ES-I3 (cell line): ENCODE data around the gene SYCP2.

Experiments
- H3K36me3 ChIP-seq: 2 replicates; pipeline ENCODE4 v1.6.1; 2013; ENCODE audit warnings: mild to moderate bottlenecking, low read length, control low read depth, moderate library complexity; ENCODE audit not compliant: insufficient read depth
- H3K4me1 ChIP-seq: 2 replicates; pipeline ENCODE4 v1.6.1; 2013; ENCODE audit warnings: mild to moderate bottlenecking, control low read depth, low read length; ENCODE audit not compliant: insufficient read depth
- H3K9ac ChIP-seq: 2 replicates; pipeline ENCODE4 v1.6.1; 2013; ENCODE audit warnings: low read depth, mild to moderate bottlenecking, low read length, moderate library complexity
- H3K9me3 ChIP-seq: 2 replicates; pipeline ENCODE4 v1.6.1; 2013; ENCODE audit warnings: mild to moderate bottlenecking, low read length, moderate library complexity; ENCODE audit not compliant: control insufficient read depth, insufficient read depth

The SYCP2 gene

DNA sequence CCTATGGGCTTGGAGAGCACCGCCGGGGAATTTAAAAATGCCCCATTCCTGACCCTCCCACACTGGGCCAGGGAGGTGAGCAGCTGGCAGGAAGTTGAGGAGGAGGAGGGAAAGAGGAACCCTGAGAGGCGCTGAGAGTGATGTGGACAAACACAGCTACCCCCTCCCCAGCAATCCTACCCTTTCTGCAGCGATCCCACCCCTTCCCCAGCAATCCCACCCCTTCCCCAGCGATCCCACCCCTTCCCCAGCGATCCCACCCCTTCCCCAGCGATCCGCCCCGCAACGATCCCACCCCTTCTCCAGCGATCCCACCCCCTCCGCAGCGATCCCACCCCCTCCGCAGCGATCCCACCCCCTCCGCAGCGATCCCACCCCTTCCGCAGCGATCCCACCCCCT lies 111.6 kb downstream of the SYCP2 start:
- no peaks in the 10 kb centered on the region for H3K36me3 ChIP-seq
- no peaks in the 10 kb centered on the region; the same call in 1 of the 2 replicates for H3K4me1 ChIP-seq
- no peak overlapping the region for H3K9ac ChIP-seq
- H3K9me3 ChIP-seq, result no peaks in the 10 kb centered on the region

DNA sequence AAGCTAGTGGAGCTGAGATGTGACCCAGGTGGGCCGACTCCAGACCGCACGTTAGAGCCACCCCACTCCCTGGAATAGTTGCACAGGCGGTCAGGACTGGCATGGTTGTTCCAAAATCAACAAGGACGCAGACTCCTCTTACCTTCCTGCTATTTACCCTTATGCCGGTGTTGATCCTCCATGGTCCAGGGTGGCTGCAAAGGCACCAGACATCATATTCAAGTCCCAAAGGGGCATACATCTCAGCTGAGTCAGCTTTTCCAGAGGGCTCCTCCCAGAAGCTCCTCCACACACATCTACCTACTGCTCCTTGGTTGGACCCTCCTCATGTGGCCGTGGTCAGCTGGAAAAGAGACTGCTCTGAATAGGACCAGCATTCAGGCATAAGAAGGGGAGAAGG lies 112.2 kb downstream of the SYCP2 start:
- Histone ChIP-seq H3K4me1 (no peaks in the 10 kb centered on the region; the same call in 1 of the 2 replicates), H3K36me3 (no peaks in the 10 kb centered on the region)

DNA sequence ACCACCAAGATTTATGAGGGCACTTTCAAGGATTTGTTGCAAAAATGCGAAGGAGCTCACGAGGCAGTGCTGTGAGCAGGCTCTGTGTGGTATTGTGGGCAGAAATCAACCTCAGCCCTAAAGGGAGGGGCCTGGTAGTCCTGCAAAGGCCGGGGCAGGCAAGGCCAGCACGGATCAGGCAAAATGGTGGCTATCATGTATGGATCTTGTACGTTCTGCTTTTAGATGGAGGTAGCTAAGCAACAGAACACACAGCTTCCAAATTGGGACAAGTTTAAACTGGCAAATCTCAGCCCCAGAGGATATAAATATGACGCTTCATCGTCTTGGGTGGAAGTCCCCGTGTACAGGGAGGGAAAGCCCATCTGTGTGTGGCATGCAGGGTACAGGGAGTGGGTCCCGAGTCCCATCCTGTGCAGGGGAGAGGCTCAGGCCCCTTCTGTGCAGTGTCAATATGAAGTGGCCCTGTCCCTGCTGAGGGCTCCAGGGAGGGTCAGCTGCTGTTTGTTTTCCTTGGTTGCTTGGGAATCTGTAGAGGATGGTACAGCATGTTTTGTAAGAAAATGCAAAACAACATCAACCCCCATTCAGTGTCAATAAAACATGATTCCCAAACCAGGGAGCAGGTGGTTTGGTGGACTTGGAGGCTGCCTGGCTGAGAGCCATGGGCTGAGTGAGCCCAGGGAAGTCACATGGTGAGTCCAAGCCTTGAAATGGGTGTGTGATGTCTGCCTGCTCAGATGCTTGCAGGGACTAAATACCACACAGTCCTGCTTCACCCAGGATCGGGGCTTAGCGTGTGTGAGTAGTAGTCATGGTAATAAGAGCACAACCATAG lies 113.0 kb downstream of the SYCP2 start:
- Histone ChIP-seq H3K36me3 (no peaks in the 10 kb centered on the region), H3K9me3 (no peaks in the 10 kb centered on the region), H3K4me1 (no peaks in the 10 kb centered on the region; the same call in 1 of the 2 replicates), H3K9ac (no peak overlapping the region)

More for the DNA sequence above, 112.2 kb downstream of the SYCP2 start:
- Histone ChIP-seq H3K9ac (no peak overlapping the region), H3K9me3 (no peaks in the 10 kb centered on the region)

DNA sequence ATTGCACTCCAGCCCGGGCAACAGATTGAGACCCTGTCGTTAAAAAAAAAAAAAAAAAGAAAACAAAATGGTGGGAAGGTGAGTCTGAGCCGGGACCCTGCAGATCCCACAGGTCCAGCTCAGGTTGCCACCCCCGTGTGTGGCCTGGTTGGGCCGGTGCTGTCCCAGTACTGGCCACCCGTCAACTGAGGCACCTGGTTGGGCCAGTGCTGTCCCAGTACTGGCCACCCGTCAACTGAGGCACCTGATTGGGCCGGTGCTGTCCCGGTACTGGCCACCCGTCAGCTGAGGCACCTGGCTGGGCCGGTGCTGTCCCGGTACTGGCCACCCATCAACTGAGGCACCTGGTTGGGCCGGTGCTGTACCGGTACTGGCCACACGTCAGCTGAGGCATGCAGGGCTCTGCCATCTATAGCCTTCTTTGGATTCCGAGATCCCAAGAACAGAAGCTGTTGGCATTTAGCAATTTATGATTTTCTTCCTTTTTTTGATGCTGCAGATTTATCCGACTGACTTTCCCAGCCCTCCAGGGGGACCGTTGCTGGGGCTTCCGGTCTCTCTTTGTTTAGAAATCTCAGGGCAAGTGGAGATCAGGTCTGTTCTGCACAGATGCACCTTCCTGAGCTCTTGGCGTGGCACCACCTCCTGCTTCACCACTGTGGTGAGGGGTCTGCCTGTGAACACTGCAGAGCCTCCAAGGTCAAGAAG lies 113.8 kb downstream of the SYCP2 start:
- no peak overlapping the region for H3K9ac ChIP-seq
- H3K4me1 ChIP-seq, result no peaks in the 10 kb centered on the region; the same call in 1 of the 2 replicates
- no peaks in the 10 kb centered on the region for H3K36me3 ChIP-seq
- no peaks in the 10 kb centered on the region for H3K9me3 ChIP-seq

DNA sequence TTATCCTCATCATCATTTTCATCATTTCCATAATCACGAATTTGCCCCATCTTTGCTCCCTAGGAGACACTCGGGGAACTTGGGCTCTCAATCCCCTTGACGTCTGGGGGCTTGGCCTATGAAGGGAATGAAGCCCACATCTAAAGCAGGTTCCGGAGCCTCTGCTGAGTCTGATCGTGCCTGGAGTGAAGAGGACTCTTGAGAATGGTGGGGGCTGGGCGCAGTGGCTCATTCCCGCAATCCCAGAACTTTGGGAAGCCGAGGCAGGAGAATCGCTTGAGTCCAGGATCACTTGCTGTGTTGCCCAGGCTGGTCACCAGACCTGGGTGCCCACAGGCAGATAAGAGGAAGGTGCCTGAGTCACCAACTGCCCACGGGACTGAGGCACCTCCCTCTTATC lies 114.5 kb downstream of the SYCP2 start:
- no peaks in the 10 kb centered on the region for H3K9me3 ChIP-seq
- no peaks in the 10 kb centered on the region; the same call in 1 of the 2 replicates for H3K4me1 ChIP-seq
- H3K36me3 ChIP-seq, result no peaks in the 10 kb centered on the region
- H3K9ac ChIP-seq, result no peak overlapping the region

DNA sequence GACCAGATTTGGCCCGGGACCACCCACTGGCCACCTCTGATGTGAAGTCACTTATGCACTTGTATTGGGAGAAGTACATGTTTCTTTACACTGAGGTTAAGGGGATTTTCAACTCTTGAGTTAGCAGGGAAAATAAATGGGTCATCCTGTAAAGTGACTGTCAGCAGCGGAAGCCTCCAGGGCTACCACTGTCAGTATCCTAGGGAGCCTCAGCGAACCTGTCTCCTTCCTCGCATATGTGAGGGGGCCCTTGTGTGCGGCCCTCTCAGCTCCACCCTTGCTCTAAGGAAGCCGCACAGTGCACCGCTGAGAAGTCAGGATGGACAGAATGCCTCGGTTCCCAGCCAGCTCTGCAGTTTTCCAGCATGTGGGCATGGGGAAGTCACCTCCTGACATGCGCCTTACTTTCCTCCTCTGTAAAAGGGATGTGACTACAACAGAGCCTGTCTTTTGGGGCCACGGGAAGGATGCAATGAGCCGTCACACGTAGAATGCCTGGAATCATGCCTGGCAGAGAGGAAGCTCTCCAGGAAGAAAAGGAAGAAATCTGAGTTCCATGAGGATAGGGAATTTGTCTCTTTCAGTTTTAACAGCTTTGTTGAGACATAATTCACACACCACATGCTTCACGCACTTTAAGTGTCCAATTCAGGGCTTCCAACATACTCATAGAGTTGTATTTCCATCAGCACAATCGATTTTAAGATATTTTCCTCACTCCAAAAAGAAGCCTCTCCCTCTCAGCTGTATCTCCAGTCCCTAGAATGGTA lies 115.4 kb downstream of the SYCP2 start:
- Histone ChIP-seq H3K9ac (no peak overlapping the region), H3K9me3 (no peaks in the 10 kb centered on the region), H3K36me3 (no peaks in the 10 kb centered on the region), H3K4me1 (no peaks in the 10 kb centered on the region; the same call in 1 of the 2 replicates)

DNA sequence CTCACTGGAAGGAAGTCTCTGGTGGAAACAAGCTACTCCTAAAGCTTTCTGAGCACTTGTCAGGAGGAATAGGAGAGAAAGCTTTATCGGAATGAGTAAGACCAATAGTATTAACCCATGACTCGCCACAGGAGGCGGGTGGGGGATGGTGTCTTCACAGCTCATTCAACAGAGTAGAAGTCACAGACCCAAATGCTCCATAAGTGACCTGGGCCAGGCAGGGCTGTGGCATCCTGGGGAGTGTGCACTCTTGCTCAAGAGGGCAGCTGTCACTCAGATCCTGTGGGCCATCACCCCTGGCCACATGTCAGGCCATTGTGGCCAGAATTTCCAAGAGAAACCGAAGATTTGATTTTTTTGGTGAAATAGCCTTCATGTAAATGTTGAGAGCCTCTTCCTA lies 116.0 kb downstream of the SYCP2 start:
- Histone ChIP-seq H3K36me3 (no peaks in the 10 kb centered on the region), H3K9me3 (no peaks in the 10 kb centered on the region), H3K9ac (no peak overlapping the region), H3K4me1 (no peaks in the 10 kb centered on the region; the same call in 1 of the 2 replicates)

DNA sequence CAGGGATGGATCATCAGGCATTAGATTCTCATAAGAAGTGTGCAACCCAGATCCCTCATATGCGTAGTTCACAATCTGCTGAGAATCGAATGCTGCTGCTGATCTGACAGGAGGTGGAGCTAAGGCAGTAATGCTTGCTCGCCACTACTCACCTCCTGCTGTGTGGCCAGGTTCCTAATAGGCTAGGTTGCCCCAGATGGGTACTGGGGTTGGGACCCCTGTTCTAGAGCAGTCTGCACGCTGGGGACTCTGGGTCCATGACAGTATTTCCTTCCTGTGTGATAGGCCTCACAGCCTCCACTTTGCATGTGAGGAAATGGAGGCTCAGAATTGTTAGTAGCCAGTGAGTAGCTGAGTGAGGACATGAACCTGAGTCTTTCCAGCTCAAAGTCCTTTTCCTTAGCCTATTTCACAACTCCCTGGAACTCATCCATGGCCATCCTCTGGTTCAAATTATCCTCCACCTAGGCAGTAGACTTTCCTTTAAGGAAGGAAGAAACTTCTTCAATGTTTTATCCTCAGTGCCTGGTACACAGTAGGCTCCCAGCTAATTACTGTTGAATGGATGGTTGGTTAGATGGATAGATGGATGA lies 117.2 kb downstream of the SYCP2 start:
- no peaks in the 10 kb centered on the region for H3K36me3 ChIP-seq
- H3K9ac ChIP-seq, result no peak overlapping the region
- no peaks in the 10 kb centered on the region for H3K9me3 ChIP-seq
- no peaks in the 10 kb centered on the region for H3K4me1 ChIP-seq

DNA sequence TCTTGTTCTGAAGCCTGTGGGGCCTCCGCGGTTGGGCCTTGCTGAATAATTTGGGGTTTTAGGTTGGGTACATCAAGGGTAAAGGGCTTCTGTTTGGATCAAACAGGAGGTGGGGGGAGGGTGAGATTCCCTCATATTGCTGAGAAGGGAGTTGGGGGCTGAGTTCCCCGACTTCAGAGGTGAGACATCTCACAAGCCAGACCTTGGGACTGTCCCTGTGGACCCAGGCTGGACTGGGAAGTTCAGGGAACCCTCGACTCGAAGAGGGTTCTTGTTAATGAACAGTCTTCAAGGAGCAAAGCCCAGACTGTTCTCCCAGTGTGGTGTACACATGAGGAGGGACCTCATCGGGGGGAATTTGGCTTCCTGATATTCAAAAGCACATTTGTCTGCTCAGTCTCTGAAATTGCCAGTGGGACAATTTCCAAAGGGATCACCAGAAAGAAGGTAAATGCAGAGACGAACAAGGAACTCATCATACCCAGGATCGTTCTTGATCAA lies 118.5 kb downstream of the SYCP2 start:
- Histone ChIP-seq H3K4me1 (no peaks in the 10 kb centered on the region), H3K9me3 (no peaks in the 10 kb centered on the region), H3K36me3 (no peaks in the 10 kb centered on the region), H3K9ac (no peak overlapping the region)

DNA sequence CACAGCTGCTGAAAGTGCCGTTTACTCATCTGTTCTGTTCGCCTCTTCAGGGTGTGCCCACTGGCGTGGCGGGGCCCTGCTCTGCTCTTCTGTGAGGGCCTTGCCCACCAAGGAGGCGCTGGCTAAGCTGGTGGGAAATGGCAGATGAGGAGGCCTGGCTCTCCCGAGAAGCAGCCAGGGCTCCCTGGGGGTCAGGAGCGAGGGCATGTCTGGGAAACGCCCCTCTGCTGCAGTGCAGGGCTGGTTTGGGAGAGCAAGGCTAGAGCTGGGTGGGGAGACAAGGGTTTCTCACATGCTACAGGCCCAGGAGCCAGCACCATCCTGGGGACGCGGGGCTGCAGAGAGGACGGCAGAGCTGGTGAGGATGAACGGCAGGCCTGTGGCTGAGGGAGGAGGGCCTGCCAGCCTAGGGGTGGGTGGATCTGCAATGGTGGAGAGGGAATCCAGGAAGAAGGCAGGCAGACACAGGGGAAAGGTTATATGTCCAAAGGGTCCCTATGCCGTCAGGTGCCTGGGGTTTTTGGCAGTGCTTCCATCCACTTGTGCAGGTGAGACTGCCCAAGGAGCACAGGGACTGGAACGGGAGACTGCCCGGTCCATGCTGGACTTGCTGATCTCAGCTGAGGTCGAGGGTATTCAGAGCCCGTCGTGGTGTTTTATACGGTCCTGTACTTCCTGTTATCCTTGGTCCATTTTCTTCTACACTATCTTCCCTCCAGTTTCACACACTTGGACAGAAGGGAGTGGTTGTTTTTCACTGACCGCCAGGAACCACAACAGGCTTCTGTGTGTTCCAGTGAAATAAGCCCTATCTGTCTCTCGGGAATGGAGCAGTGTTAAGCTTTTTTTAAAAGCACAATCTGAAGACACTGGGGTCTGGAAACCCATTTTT lies 119.2 kb downstream of the SYCP2 start:
- Histone ChIP-seq H3K9ac (no peak overlapping the region), H3K9me3 (no peaks in the 10 kb centered on the region), H3K4me1 (no peaks in the 10 kb centered on the region), H3K36me3 (no peaks in the 10 kb centered on the region)
